GM23338 (cell line): ENCODE measurements around the gene AP2A1. TPM values are rescaled to one million over a fixed set of nuclear protein-coding genes. Genes with fewer than 3 reads are reported as not detected.

Source experiments
- ATAC-seq: fragments of 200-7000 bp; cut with Tn5 transposase; 3 replicates; pipeline ENCODE4 v1.9.1; 2020
- DNase-seq: peaks from one replicate; pipeline ENCODE4 v3.0.0-alpha.2; 2015; ENCODE audit warnings: low spot score
- H2AFZ ChIP-seq: fragments of 200-600 bp; sonication (generic); 2 replicates; pipeline ENCODE4 v1.8.0; 2016; ENCODE audit warnings: antibody characterized with exemption, mild to moderate bottlenecking, moderate library complexity
- H3F3A ChIP-seq: fragments of 200-600 bp; sonication (generic); replicated peaks from 2 replicates; pipeline ENCODE4 v1.8.0; 2017; ENCODE audit warnings: antibody characterized with exemption, mixed run types, low read depth
- H3K27ac ChIP-seq: fragments of 200-600 bp; sonication (generic); 2 replicates; pipeline ENCODE4 v1.6.1; 2016; ENCODE audit warnings: low read depth
- H3K27me3 ChIP-seq: fragments of 200-600 bp; sonication (generic); 2 replicates; pipeline ENCODE4 v1.8.0; 2016; ENCODE audit warnings: mild to moderate bottlenecking, mixed run types, moderate library complexity; ENCODE audit not compliant: insufficient read depth
- H3K36me3 ChIP-seq: fragments of 200-600 bp; sonication (generic); 2 replicates; pipeline ENCODE4 v1.8.0; 2016; ENCODE audit warnings: mild to moderate bottlenecking; ENCODE audit not compliant: insufficient read depth
- H3K4me1 ChIP-seq: fragments of 200-600 bp; sonication (generic); 2 replicates; pipeline ENCODE4 v1.8.0; 2016; ENCODE audit warnings: mild to moderate bottlenecking, moderate library complexity; ENCODE audit not compliant: insufficient read depth
- H3K4me2 ChIP-seq: fragments of 200-600 bp; sonication (generic); 2 replicates; pipeline ENCODE4 v1.7.1; 2017; ENCODE audit warnings: mixed run types
- H3K4me3 ChIP-seq: fragments of 200-600 bp; sonication (generic); 2 replicates; pipeline ENCODE4 v1.6.1; 2016; ENCODE audit warnings: mixed run types
- H3K79me2 ChIP-seq: fragments of 200-600 bp; sonication (generic); replicated peaks from 2 replicates; pipeline ENCODE4 v1.8.0; 2017; ENCODE audit warnings: mild to moderate bottlenecking; ENCODE audit not compliant: insufficient read depth
- H3K9me2 ChIP-seq: fragments of 200-600 bp; sonication (generic); 2 replicates; pipeline ENCODE4 v1.8.0; 2017; ENCODE audit not compliant: insufficient read depth
- H4K20me1 ChIP-seq: fragments of 200-600 bp; sonication (generic); replicated peaks from 2 replicates; pipeline ENCODE4 v1.8.0; 2017; ENCODE audit warnings: mild to moderate bottlenecking; ENCODE audit not compliant: insufficient read depth
- H3K27ac Mint-ChIP-seq: 2 replicates; pipeline ENCODE4 v1.8.0; 2020; ENCODE audit warnings: inconsistent platforms, mild to moderate bottlenecking, moderate library complexity, mixed read lengths
- H3K27me3 Mint-ChIP-seq: 3 replicates; pipeline ENCODE4 v1.8.0; 2022; ENCODE audit warnings: low read depth, mild to moderate bottlenecking, moderate library complexity, mixed read lengths, inconsistent platforms; ENCODE audit not compliant: insufficient read depth, poor library complexity
- H3K36me3 Mint-ChIP-seq: 3 replicates; pipeline ENCODE4 v1.8.0; 2021; ENCODE audit warnings: low read depth, mild to moderate bottlenecking, inconsistent platforms, moderate library complexity, mixed read lengths
- H3K4me1 Mint-ChIP-seq: 3 replicates; pipeline ENCODE4 v1.8.0; 2020; ENCODE audit warnings: mild to moderate bottlenecking, inconsistent platforms, mixed read lengths
- H3K4me3 Mint-ChIP-seq: 3 replicates; pipeline ENCODE4 v1.8.0; 2021; ENCODE audit warnings: moderate library complexity, mild to moderate bottlenecking, inconsistent platforms, mixed read lengths
- H3K9me3 Mint-ChIP-seq: 3 replicates; pipeline ENCODE4 v1.8.0; 2020; ENCODE audit warnings: moderate library complexity, mild to moderate bottlenecking, inconsistent platforms, mixed read lengths
- CREB1 ChIP-seq: fragments of 250-450 bp; sonication (Bioruptor Pico); IDR thresholded peaks from 2 replicates; pipeline ENCODE4 v1.5.0; 2020; ENCODE audit warnings: low read depth, mild to moderate bottlenecking, moderate library complexity
- CTCF ChIP-seq, 2 experiments: fragments of 200-600 bp in 1 of 2; sonication (generic) in 1 of 2; conservative IDR thresholded peaks; 2 replicates each; pipeline versions ENCODE4 v1.5.1 to v1.6.1; 2016 to 2017; ENCODE audit warnings: antibody characterized with exemption in 2 of 2, low read depth in 2 of 2, mild to moderate bottlenecking in 2 of 2, moderate library complexity in 1 of 2
- ETS1 ChIP-seq: IDR thresholded peaks from 2 replicates; pipeline ENCODE4 v1.6.1; 2016; ENCODE audit warnings: antibody characterized with exemption
- EZH2 ChIP-seq: fragments of 200-600 bp; sonication (generic); IDR thresholded peaks from one replicate; pipeline ENCODE4 v1.8.0; 2017; ENCODE audit warnings: antibody characterized with exemption, mild to moderate bottlenecking, low read depth; ENCODE audit not compliant: unreplicated experiment
- EZH2phosphoT487 ChIP-seq: fragments of 200-600 bp; sonication (generic); IDR thresholded peaks from one replicate; pipeline ENCODE4 v1.8.1; 2018; ENCODE audit warnings: antibody characterized with exemption; ENCODE audit not compliant: unreplicated experiment
- JUNB ChIP-seq: IDR thresholded peaks from one replicate; pipeline ENCODE4 v1.6.1; 2016; ENCODE audit warnings: antibody characterized with exemption; ENCODE audit not compliant: unreplicated experiment
- NANOG ChIP-seq: IDR thresholded peaks from 2 replicates; pipeline ENCODE4 v1.6.1; 2016; ENCODE audit warnings: antibody characterized with exemption, borderline replicate concordance
- REST ChIP-seq: IDR thresholded peaks from one replicate; pipeline ENCODE4 v1.6.1; 2018; ENCODE audit warnings: antibody characterized with exemption; ENCODE audit not compliant: unreplicated experiment
- STAT1 ChIP-seq: IDR thresholded peaks from one replicate; pipeline ENCODE4 v1.6.1; 2016; ENCODE audit warnings: antibody characterized with exemption; ENCODE audit not compliant: unreplicated experiment
- ZNF114 ChIP-seq: fragments of 250-450 bp; sonication (Bioruptor Pico); IDR thresholded peaks from 2 replicates; pipeline ENCODE4 v1.5.0; 2020; ENCODE audit warnings: mild to moderate bottlenecking, moderate library complexity
- polyA plus RNA-seq: library from polyadenylated mRNA; unstranded; fragments of >200 nt; fragmentation: Nextera tagmentation; extraction: Ambion mirVana; gene quantifications from 2 replicates; pipeline ENCODE4 v1.2.1, GENCODE V29; 2016
- total RNA-seq: library from RNA; depleted of rRNA; stranded (reverse); fragments of >200 nt; shearing (Covaris generic); gene quantifications from 2 replicates; pipeline ENCODE4 v1.2.3, GENCODE V29; 2014

The AP2A1 gene
- total and polyA plus RNA-seq, 2 experiments from 2014 or later: 34.1 to 129 TPM

- H2AFZ ChIP-seq: no peak overlapping the region
- peaks cover 3% of the 10 kb centered on the region for H3K36me3 Mint-ChIP-seq
These were observed 17.6 kb upstream of the AP2A1 start for GRCh38 chr19:49749055-49749716.

GRCh38 chr19:49749771-49750170 is 17.0 kb upstream of the AP2A1 start:
- no peak for ATAC-seq
- H3K79me2 ChIP-seq: no peaks in the 10 kb centered on the region
- peaks cover 3% of the 10 kb centered on the region; the same call in 1 of the 2 replicates for H3K9me2 ChIP-seq
- no peak overlapping the region for H2AFZ ChIP-seq
- peaks cover 4% of the 10 kb centered on the region; the same call in 1 of the 2 replicates for H3K4me1 ChIP-seq
- Mint-ChIP-seq H3K4me1 (no peaks in the 10 kb centered on the region), H3K9me3 (peaks cover 30% of the 10 kb centered on the region), H3K27ac (no peak overlapping the region), H3K36me3 (peaks cover 3% of the 10 kb centered on the region), H3K27me3 (peaks cover 21% of the 10 kb centered on the region), H3K4me3 (no peak overlapping the region)
- no peak overlapping the region for H3K4me2 ChIP-seq
- no peak for DNase-seq
- H3K27ac ChIP-seq: no peak overlapping the region
- no peak for TF ChIP-seq JUNB
- TF ChIP-seq CREB1: no peak
- TF ChIP-seq STAT1: no peak
- no peak for TF ChIP-seq NANOG
- no peak for TF ChIP-seq ETS1
- no peak for TF ChIP-seq REST
- no peak for TF ChIP-seq EZH2
- no peak for TF ChIP-seq CTCF (conservative IDR thresholded peaks at IDR 0.05; ENCODE audit: low read depth in 2 of 2)
- no peak for TF ChIP-seq EZH2phosphoT487
- no peak for TF ChIP-seq ZNF114 (CRISPR knock-in tag)
- no peaks in the 10 kb centered on the region for H3K36me3 ChIP-seq
- H3F3A ChIP-seq: 0 out of 2 replicates have a peak, but pooled peaks cover 15% of the 10 kb centered on the region
- no peaks in the 10 kb centered on the region for H3K27me3 ChIP-seq
- H3K4me3 ChIP-seq: no peak overlapping the region
- no peaks in the 10 kb centered on the region for H4K20me1 ChIP-seq

More at GRCh38 chr19:49749055-49749716, 17.6 kb upstream of the AP2A1 start:
- no peak overlapping the region for H3K4me3 Mint-ChIP-seq
- TF ChIP-seq ETS1 (peak; percentile 55; the same call in 1 of the 2 replicates), ZNF114 (CRISPR knock-in tag) (no peak)
- H3K4me1 ChIP-seq: peaks cover 4% of the 10 kb centered on the region; the same call in 1 of the 2 replicates
- H3K27ac Mint-ChIP-seq: no peak overlapping the region
- H3F3A ChIP-seq: 0 out of 2 replicates have a peak, but pooled peaks cover 15% of the 10 kb centered on the region
- no peak overlapping the region for H3K4me2 ChIP-seq
- peaks cover 3% of the 10 kb centered on the region; the same call in 1 of the 2 replicates for H3K9me2 ChIP-seq
- H3K27me3 ChIP-seq: no peaks in the 10 kb centered on the region
- H3K27ac ChIP-seq: no peak overlapping the region
- peaks cover 26% of the 10 kb centered on the region for H3K27me3 Mint-ChIP-seq
- ATAC-seq: peak; percentile 30
- H3K36me3 ChIP-seq: no peaks in the 10 kb centered on the region
- peak; percentile 71 for DNase-seq
- H3K9me3 Mint-ChIP-seq: peaks cover 27% of the 10 kb centered on the region
- H3K4me3 ChIP-seq: no peak overlapping the region
- no peaks in the 10 kb centered on the region for H3K79me2 ChIP-seq
- no peaks in the 10 kb centered on the region for H3K4me1 Mint-ChIP-seq
- H4K20me1 ChIP-seq: no peaks in the 10 kb centered on the region
